Stimulated activated CD4-positive, alpha-beta T cell treated with anti-CD3 and anti-CD28 coated beads, Interleukin-1b, Interleukin-23, amount 100 ng/mL, for 1 hour (primary cell): ENCODE results near the gene RABEP2.
A peak's percentile ranks its signal among the peaks of the same experiment; 100 is the strongest.
"Not testable (repeated sequence)": the region's sequence is repeated elsewhere in the genome, so short reads cannot be mapped to it uniquely, and the experiment has no call there.

Source experiments
- DNase-seq, 2 donors: peaks; one replicate each; pipeline ENCODE4 v3.0.0-alpha.2; 2020; ENCODE audit warnings: low read depth in 2 of 2

The RABEP2 gene

DNA sequence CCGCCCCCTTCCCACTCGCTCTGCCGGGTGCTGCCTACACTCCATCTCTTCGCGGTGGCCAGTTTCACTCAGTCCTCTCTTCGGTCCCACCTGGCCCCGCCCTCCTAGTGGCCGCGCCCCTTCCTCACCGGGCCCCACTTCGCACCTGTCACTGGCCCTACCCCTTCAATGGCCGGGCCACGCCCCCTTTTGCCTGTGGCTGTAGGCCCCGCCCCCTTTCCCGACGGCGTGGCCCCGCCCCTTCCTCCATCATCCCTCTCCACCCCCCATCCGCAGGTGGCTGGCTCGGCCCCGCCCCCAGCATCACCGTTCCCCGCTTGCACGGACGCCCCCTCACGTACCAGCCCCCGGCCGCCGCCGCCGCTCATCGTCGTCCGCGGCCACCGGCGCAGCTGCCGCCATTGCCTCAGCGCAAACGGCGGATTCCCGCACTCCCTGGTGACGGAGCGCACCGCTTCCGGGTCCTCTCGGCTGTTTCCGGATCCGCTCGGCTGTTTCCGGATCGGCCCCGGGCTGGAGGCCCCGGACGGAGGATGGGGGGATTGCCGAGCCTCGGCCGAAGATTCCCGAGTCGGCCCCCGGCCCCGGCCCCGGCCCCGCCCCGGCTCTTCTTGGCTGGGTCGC is at the start of gene RABEP2:
RABEP2 (minus strand) TSS at position 477 of the 624 bp plus-strand sequence; CDS start at position 402, 75 bp downstream.
- DNase-seq: peak; percentile 85 to 98

DNA sequence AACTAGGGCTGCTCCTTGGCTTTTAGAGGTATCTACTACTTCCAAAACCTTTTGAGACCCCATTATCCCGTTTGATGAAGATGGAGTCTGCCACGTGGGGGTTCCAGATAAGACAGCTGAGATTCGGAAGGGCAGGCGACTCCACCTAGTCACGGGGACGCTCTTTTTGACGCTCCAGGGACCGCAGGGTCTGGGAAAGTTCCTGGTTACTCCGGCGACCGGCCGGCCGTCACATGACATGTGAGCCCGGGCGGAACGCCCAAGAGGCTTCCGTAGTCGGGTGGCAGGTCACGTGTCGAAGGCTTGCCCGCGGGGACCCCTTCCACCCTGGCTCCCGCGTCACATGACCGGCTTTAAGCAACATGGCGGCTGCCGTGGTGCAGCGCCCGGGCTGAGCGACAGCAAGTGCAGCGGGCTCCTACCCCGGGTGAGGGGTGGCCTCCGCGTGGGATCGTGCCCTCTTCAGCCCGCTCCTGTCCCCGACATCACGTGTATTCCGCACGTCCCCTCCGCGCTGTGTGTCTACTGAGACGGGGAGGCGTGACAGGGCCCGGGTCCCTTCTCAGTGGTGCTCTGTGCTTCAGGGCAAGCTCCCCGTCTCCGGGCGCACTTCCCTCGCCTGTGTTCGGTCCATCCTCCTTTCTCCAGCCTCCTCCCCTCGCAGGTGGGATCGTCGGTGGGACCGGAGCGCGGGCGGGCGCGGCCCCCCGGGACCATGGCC is 49.6 kb upstream of the RABEP2 start, which contains the start of gene SPNS1:
SPNS1 (plus strand) TSS at position 342 of the 721 bp plus-strand sequence; CDS start at position 716, 374 bp downstream.
- DNase-seq: peak; percentile 78 to 79

- no peak for DNase-seq
These were observed 49.0 kb upstream of the RABEP2 start for GRCh38 chr16:28974007-28974436.

GRCh38 chr16:28969696-28970095 is 44.7 kb upstream of the RABEP2 start:
- DNase-seq: not testable (repeated sequence)

- DNase-seq: no peak
These were observed 42.1 kb upstream of the RABEP2 start for GRCh38 chr16:28967156-28967555.

GRCh38 chr16:28964496-28964895 is 39.5 kb upstream of the RABEP2 start:
- DNase-seq: no peak

DNA sequence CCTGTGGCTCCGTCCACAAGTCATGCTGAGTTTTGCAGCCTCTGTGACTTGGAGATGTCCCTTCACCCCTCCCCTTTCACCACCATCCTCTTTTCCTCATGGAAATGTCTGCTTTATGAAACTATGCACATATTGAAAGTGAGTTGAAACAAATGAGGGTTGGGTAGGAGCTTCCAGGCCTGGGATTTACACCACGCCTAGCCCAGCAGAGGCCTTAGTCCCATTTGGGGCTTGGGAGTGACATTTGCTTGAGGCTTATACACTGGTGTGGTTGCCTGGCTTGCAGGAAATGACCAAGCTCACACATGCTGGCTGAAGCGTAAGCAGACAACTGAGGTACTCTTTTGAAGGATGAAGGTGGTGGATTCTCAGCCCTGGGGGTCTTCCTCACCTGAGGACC is 39.0 kb upstream of the RABEP2 start:
- DNase-seq: no peak

DNA sequence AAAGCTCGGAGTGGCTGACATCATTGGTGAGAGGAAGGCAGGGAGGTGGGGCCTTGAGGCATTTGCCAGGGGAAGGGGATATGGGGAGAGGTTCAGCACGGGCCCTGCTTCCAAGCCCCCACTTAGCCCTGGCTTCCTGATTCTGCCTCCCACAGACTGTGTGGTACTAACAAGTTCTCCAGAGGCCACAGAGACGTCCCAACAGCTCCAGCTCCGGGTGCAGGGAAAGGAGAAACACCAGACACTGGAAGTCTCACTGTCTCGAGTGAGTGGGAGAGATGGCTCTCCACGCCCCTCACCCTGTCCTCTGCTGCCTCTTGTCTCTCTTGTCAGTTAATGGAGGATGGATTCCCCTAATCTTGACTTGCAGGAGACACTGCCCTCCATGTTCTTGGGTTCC is 33.8 kb upstream of the RABEP2 start:
- DNase-seq: no peak

GRCh38 chr16:28958216-28958615 is 33.2 kb upstream of the RABEP2 start:
- DNase-seq: no peak

GRCh38 chr16:28951410-28951943 is 26.4 kb upstream of the RABEP2 start:
- DNase-seq: no peak

DNA sequence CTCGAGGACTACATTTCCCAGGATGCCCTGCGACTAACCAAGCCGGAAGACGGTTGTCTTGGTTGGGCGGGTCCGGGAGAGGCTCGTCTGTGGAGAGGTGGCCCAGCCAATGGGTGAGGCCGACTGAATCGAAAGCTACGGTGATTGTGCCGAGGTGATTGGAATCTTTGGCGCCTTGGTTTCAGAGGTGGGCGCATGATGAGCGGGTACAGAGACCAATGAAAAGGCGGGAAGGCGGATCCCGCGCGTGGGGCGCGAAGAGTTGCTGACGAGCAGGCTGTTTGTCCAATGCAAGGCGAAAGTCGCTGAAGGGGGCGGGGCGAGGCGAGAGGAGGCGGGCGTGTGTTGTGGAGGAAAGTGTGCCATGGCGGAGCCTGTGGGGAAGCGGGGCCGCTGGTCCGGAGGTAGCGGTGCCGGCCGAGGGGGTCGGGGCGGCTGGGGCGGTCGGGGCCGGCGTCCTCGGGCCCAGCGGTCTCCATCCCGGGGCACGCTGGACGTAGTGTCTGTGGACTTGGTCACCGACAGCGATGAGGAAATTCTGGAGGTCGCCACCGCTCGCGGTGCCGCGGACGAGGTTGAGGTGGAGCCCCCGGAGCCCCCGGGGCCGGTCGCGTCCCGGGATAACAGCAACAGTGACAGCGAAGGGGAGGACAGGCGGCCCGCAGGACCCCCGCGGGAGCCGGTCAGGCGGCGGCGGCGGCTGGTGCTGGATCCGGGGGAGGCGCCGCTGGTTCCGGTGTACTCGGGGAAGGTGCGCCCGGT is 25.8 kb upstream of the RABEP2 start, which contains the start of gene NFATC2IP:
NFATC2IP (plus strand) TSS at position 290 of the 762 bp plus-strand sequence; CDS start at position 365, 75 bp downstream.
- peak; percentile 98 to 99 for DNase-seq

DNA sequence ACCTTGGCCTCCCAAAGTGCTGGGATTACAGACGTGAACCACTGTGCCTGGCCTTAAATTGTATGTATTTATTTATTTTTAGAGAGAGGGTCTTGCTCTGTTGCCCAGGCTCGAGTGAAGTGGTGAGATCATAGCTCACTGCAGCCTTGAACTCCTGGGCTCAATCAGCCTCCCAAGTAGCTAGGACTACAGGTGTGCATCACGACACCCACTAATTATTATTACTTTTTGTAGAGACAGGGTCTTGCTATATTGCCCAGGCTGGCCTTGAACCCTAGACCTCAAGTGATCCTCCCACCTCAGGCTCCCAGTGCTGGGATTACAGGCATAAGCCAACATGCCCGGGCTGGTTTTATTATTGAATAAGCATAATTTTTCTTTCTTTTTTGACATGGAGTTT is 21.6 kb upstream of the RABEP2 start:
- no peak for DNase-seq

DNA sequence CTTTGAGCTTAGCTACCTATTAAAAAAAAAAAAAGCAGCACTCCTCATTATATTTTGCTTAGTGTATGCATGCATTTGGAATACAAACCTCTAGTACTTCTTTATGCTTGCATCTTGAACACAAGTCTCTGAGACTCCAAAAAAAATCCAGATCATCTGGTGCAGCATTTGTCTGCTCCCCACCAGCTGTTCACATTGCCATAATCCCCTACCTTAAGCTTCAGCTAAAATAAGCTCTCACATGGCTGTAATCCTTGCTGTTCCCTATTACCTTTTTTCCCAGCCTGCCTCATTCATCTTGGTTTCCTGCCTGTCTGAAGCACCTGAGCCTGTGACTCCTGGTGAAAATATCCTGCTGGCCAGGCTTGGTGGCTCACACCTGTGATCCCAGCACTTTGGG is 18.2 kb upstream of the RABEP2 start:
- DNase-seq: no peak

DNA sequence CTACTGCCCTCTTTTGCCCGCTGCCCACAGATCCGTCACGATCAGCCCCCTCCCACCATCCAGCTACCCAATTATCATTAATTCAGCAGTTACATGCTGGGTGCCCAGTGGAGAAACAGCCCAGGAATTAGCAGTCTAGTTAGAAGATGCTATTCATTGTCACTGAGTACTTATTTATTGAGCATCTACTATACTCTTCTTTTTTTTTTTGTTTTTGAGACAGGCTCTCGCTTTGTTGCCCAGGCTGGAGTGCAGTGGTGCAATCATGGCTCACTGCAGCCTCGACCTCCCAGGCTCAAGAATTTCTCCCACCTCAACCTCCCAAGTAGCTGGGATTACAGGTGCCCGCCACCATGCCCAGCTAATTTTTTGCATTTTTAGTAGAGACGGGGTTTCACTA is 14.8 kb upstream of the RABEP2 start:
- DNase-seq: not testable (repeated sequence)

- no peak for DNase-seq
These were observed 13.7 kb upstream of the RABEP2 start for GRCh38 chr16:28938721-28939120.

DNA sequence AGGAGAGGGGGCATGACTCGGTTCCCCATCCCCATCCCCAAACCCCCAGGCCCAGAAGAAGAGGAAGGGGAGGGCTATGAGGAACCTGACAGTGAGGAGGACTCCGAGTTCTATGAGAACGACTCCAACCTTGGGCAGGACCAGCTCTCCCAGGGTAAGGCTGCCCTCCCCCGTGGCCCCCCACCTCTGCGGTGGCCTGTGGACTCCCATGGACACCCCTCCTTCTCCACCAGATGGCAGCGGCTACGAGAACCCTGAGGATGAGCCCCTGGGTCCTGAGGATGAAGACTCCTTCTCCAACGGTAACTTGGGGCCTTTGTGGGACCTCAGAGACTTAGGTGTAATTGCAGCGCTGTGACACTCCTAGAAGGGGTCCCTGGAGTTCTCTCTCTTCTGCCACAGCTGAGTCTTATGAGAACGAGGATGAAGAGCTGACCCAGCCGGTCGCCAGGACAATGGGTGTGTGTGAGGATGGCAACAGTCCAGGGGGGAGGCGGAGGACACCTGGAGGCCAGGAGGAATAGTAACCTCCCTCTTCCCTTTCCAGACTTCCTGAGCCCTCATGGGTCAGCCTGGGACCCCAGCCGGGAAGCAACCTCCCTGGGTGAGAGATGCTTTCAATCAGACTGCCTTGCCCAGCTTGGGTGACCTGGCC is 12.3 kb upstream of the RABEP2 start:
- DNase-seq: no peak

DNA sequence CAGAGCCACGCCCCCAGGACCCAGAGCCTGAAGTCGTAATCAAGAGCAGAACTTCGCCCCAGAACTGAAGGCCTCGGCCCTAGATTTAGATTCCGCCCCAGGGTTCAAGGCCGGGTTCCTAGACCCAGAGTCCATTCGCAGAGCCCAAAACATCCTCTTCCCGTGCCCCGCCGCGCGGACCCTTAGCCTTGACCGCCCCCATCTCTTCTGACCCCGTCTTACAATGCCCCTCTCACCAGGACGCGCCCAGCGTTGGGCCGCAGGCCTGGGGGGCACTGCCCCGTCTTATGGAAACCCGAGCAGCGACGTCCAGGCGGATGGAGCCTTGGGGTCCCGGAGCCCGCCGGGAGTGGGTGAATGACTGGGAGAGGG is 11.7 kb upstream of the RABEP2 start:
- no peak for DNase-seq

- peak; percentile 66 to 79 for DNase-seq
These were observed 11.1 kb upstream of the RABEP2 start for GRCh38 chr16:28935924-28936783.

DNA sequence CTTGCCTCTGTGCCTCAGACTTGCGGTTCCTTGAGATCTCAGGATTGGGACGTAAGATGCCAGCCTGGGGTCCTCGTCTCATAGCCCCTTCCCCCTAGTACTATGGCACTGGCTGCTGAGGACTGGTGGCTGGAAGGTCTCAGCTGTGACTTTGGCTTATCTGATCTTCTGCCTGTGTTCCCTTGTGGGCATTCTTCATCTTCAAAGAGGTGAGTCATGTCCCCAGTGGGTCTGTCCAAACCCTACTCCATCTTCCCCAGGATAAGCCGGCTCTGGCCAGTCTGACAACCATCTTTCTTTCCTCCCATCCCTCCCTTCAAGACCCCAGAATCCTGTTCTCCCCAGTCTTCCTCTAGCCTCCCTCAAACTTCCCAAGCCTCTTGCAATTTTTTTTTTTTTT is 10.3 kb upstream of the RABEP2 start:
- DNase-seq: no peak

GRCh38 chr16:28933171-28933570 is 8.1 kb upstream of the RABEP2 start:
- no peak for DNase-seq
